Stimulated activated CD4-positive, alpha-beta T cell treated with anti-CD3 and anti-CD28 coated beads, Interleukin-1b, Interleukin-23, amount 100 ng/mL, for 24 hours (primary cell): ENCODE results near the gene MIS12.
A peak's percentile ranks its signal among the peaks of the same experiment; 100 is the strongest.

Source experiments
- DNase-seq, 4 experiments: peaks; one replicate each; pipeline ENCODE4 v3.0.0-alpha.2; 2020; ENCODE audit warnings: low read depth in 4 of 4, low spot score in 1 of 4

The MIS12 gene, protein sequence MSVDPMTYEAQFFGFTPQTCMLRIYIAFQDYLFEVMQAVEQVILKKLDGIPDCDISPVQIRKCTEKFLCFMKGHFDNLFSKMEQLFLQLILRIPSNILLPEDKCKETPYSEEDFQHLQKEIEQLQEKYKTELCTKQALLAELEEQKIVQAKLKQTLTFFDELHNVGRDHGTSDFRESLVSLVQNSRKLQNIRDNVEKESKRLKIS

DNA sequence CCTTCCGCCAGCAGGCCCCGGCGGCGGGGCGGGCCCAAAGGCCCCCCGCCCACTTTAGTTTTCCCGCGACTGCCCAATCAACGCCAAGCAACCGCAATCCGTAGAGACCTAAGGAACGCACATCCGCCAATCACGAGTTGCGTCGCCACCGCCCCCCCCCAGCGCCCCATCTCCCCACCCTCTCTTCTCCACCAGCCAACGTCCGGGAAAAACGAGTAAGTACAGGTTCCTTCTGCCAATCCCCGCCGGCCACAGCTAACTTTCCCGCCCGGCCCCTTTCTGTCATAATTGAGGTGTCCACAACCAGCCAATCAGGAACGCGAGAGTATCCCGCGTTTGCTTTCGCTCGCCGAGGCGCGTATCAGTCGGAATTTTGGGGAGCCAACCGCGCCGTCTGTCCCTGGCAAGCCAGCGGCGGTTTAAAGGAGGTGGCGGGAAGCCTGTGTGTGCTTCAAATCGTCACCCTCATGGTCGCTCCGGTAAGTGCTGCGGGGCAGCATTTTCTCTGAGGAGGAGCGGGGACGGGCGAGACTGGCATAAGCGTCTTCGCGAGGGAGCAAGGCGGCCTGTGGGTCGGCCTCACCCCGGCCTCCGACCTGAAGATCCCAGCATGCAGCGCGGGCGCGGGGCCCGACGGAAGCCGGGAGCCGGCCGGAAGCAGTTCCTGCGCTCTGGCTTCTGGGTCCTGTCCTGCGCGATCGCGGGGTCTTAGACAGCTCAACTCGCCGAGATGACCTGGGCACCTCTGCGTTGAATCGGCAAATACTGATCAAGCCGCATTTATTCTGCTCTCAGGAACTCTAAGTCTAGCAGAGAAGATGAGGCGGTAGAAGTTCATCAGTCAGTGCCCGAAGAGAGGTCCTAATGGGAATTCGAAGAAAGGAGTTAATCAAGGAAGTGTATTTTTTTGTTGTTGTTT is at the start of gene MIS12:
MIS12 (plus strand) TSS at position 361 of the 919 bp plus-strand sequence. CDS start 2,297 bp downstream, outside the sequence.
- DNase-seq = peak; percentile 87 to 98 (median 95)

DNA sequence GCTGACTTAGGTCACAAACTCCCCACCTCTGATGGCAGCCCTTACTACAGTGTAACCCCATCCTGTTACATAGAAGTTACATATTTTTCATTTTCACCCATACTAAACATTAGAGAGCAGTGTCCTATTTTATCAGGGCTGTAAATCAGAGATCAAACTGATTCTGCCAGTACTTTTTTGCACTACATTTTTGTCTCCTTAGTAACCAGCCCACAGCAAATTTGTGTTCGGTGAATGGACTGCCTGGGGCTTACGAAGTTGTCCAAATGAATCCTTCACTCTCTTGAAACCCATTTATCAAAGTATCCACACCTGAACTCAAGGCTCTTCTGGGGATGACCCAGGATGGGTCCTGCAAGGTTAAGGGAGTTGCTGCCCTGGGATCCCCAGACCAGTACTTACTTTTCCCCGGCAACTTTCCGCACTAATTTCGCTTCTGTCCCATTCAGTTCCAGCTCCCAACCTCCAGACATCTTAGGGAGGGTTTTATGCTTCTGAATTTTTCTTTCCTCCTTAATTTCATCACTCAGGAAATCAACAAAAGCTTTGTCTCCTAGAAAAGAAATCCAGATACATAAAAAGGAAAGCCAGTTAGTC is 48.5 kb upstream of the MIS12 start:
- DNase-seq = no peak

- peak; percentile 81 to 86 (median 83) for DNase-seq
Measured at GRCh38 chr17:5438716-5439445, 47.5 kb upstream of the MIS12 start, which contains the start of gene C1QBP. TSS of gene C1QBP (minus strand) at chr17:5439155. CDS start at chr17:5439073, 82 bp downstream.

DNA sequence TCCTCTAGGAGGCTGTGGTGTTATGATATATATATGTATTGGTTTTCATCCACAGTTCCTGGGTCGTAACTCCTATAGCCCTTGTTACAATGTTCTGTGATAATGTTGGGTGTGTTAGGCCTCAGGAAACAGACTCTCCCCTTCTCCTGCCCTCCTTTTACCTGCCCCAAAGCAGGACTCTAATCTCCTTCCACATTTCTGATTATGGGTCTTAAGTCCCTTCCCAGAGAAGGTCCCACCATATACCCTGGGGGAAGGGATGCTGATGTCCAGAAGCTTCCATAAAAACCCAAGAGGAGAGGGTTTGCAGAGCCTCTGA is 47.0 kb upstream of the MIS12 start:
- no peak for DNase-seq

DNA sequence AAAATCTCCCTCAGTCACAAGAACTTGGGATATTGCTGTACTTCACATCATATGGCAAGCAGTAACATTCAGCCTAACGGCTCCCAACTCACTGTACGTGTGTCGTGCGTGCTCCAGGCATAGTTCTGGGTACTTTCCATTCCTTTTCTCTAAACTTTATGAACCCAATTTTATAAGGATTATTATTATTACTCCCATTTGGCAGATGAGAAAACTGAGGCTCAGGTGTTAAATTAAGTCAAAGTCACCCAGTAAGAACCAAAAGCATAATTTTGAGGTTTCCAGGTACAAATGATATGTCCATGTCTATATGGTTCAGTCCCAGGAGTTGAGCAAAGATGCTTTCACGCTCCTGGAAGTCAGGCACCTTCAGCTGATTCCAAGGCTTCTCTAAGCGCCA is 42.6 kb upstream of the MIS12 start:
- DNase-seq = no peak

DNA sequence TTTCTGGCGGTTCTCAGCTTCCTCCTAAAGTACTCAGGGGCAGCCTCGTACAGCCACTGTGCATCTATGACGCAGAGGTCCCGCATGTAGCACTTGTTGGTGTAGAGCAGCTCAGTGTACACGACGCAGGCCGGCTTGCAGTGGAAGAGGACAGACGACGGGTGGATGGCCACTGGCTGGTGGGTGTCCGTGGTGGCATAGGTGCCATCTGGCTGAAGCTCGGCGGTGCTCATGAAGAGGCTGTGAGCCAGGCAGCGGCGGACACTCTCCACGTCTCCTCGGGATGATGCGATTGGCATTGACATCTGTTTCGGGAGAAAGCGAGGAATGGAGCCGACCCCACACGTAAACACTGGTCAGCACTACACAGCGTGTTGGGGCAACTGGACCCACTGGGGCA is 42.2 kb upstream of the MIS12 start:
- no peak for DNase-seq

GRCh38 chr17:5446786-5447185 is 39.6 kb upstream of the MIS12 start:
- DNase-seq = no peak

- DNase-seq = no peak
Measured at GRCh38 chr17:5464717-5465507, 21.5 kb upstream of the MIS12 start.

- DNase-seq = no peak
Measured at GRCh38 chr17:5466295-5466694, 20.1 kb upstream of the MIS12 start.

DNA sequence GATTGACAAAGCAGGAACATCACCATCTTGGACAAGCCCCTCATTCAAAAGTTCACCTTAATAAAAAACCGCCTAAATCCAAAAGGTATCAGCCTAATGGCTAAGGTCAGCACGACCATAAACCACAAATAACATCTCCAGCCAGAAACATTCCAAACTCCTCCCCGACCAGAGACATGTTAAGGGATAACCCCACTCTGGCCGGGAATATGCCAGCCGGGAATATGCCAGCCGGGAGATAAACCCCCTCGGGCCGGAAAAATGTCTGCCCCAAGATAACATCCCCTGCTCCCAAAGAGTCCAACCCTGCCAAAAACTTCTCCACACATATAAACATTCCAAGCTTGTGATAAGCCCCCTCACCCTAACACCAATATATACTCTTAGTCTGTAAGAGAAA is 18.9 kb upstream of the MIS12 start:
- DNase-seq = no peak

GRCh38 chr17:5468075-5468473 is 18.3 kb upstream of the MIS12 start:
- peak in 2 of 4 experiments; percentile 7 to 8 for DNase-seq

DNA sequence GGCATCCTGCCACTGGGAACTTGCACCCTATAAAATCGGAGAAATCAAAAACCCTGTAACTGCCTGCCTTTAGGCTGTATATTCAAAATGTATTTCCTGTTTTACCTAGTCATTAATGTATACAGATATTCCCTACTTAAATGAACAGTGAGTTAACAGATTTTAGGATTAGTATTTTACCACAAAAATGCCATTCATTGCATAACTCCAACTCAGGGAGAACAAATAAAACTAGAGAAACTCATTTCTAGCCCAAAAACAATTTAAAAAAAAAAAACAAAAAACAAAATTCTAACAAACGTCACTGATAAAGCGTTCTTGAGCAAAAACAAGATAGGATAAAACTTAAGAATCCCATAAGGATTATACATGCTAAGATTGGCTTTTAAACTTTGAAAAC is 13.9 kb upstream of the MIS12 start:
- DNase-seq = no peak

DNA sequence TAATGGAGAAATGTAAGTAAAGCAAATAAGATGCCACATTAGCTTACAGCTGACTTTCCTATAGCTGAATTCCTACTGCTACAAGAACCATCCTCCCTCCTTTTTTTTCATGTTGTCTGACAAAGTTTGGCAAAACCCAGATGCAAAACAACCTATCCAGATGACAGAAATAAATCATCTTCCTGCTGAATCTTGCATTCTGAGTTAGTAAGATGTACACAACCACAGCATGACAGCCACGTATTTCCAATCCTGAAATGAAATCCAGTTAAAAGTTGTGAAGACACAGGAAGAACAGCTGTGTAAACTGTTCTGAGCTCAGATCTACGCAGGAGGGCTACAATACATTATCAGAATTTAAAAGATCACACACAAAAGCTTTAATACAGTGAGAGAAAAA is 12.5 kb upstream of the MIS12 start:
- DNase-seq = no peak

- DNase-seq = no peak
Measured at GRCh38 chr17:5478992-5479391, 7.4 kb upstream of the MIS12 start.

GRCh38 chr17:5480962-5481361 is 5.4 kb upstream of the MIS12 start:
- no peak for DNase-seq

DNA sequence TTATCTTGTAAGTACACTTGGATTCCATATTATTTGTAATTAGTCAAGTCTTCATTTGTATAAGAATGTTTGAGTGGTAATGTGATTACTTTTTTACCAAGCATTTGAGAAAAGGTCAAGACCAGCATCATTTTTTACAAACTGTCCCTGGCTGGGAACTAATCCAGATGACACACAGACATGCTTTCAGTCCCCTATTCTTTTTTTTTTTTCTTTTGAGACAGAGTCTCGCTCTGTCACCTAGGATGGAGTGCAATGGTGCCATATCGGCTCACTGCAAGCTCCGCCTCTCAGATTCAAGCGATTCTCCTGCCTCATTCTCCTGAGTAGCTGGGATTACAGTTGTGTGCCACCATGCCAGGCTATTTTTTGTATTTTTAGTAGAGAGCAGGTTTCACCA is 4.9 kb upstream of the MIS12 start:
- DNase-seq = no peak

DNA sequence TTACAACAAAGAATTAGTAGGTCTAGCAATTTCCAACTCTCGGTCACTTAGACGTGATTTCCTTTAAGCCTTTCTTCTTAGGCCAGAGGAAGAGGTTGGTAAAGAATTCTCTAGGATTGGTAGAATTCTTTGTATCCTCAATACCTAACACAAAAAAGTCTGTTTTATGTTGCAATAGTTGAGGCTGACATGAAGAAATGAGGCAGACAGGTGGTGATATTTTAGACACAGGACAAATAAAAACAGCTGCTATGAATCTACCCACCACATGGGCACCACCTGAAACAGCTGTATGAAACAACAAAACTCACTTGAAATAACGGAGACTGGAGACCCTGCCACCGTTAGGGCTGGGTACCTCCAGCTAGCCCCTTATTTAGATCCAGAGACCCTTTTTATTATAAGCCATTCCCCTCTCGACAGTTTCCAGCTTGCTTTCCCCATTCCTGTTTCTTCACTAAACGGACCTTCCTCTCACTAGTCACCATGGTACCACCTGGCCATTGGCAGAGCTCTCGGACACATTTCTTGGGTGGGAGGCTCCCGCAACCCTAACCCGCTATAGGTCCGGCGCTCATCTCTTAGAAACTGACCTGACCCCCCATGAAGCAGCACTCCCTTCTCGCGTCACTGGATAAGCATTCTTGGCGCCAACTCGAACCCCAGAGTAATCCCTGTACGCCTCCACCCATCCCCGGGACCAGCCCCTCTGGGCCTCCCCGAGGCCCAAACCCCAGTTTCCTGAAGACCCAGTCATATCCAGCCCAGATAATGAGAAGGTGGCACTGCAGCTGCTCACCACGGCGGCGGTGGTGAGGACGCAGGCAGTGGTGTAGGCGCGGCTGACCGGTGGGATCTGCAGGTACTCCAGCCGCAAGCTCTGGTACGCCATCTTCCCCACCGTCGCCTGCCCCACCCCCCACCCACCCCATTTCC is 828 bp upstream of the MIS12 start, which contains the start of gene DERL2:
DERL2 (minus strand) TSS at position 909 of the 936 bp plus-strand sequence; CDS start at position 892, 17 bp downstream.
- DNase-seq = no peak

- no peak for DNase-seq
Measured at GRCh38 chr17:5488752-5489151, 2.4 kb downstream of the MIS12 start.

DNA sequence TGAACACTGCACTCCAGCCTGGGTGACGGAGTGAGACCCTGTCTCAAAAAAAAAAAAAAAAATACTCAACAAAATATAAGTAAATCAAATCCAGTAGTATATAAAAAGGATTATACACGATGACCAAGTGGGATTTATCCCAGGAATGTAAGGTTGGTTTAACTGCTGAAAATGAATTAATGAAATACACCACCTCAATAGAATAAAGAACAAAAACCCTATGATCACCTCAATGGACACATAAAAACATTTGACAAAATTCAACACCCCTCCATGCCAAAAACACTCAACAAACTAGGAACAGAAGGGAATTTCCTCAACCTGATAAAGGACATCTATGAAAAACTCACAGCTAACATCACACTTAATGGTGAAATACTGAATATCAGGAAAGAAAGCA is 6.6 kb downstream of the MIS12 start:
- no peak for DNase-seq
